Nephron (organoid): Measurements from ENCODE around the gene CXCL9.
"Not testable (repeated sequence)": the region's sequence is repeated elsewhere in the genome, so short reads cannot be mapped to it uniquely, and the experiment has no call there.

Experiments used
- H3K27ac Mint-ChIP-seq, 3 experiments: 2 replicates each; pipeline ENCODE4 v1.8.0; 2020; ENCODE audit warnings: mixed read lengths in 3 of 3, mild to moderate bottlenecking in 2 of 3, moderate library complexity in 1 of 3
- H3K27me3 Mint-ChIP-seq: 2 replicates; pipeline ENCODE4 v1.8.0; 2021; ENCODE audit warnings: low read depth, mild to moderate bottlenecking, moderate library complexity, mixed read lengths
- H3K36me3 Mint-ChIP-seq: 2 replicates; pipeline ENCODE4 v1.8.0; 2020; ENCODE audit warnings: low read depth, mixed read lengths
- H3K4me1 Mint-ChIP-seq: 2 replicates; pipeline ENCODE4 v1.8.0; 2020; ENCODE audit warnings: mixed read lengths
- H3K4me3 Mint-ChIP-seq, 3 experiments: 2 replicates each; pipeline ENCODE4 v1.8.0; 2020; ENCODE audit warnings: mild to moderate bottlenecking in 3 of 3, mixed read lengths in 3 of 3, moderate library complexity in 2 of 3
- H3K9me3 Mint-ChIP-seq: 2 replicates; pipeline ENCODE4 v1.8.0; 2020; ENCODE audit warnings: mixed read lengths
- CTCF ChIP-seq, 3 experiments: fragments of 200-600 bp; sonication (generic); IDR thresholded peaks; one replicate each; pipeline ENCODE4 v1.5.0; 2021; ENCODE audit warnings: antibody characterized with exemption in 3 of 3; ENCODE audit not compliant: unreplicated experiment in 3 of 3

The CXCL9 gene

DNA sequence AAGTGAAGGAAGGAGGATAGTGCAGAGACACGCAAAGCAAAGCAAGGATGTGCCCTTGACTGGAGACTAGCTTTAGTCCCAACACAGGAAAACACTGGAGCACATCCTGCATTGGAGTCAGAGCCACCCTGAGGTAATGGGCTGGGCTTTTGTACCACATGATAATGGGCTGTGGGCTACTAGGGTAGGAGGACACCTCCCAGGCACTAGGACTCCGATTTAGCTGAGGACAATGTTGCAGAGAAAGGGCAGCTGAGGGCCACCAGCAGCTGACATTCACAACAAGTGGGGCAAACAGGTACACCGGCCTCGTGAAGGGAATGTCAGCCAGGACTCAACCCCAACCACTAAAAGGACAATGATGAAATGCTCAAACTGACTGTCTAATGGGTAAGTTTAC lies 26.7 kb downstream of the CXCL9 start:
- Mint-ChIP-seq H3K4me3 (no peak overlapping the region), H3K9me3 (peaks cover 9% of the 10 kb centered on the region), H3K36me3 (peaks cover 51% of the 10 kb centered on the region), H3K27ac (no peak overlapping the region), H3K27me3 (no peaks in the 10 kb centered on the region), H3K4me1 (no peaks in the 10 kb centered on the region)
- TF ChIP-seq CTCF (IDR thresholded peaks at IDR 0.05; ENCODE audit: unreplicated experiment in 3 of 3), result no peak

DNA sequence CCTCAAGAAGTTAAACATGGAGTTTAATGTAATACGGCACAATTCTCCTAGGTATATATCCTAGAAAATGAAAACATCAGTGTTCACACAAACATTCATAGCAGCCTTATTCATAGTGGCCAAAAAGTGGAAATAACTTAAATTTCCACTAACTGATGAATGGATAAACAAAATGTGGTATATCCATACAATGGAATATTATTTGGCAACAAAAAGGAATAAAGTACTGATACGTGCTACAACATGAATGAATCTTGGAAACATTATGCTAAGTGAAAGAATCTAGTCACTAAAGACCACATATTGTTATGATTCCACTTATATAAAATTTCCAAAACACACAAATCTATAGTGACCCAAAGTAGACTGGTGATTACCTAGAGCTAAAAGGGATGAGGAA lies 31.1 kb downstream of the CXCL9 start:
- Mint-ChIP-seq H3K9me3 (peaks cover 10% of the 10 kb centered on the region), H3K4me1 (no peaks in the 10 kb centered on the region), H3K36me3 (peaks cover 70% of the 10 kb centered on the region), H3K27me3 (no peaks in the 10 kb centered on the region), H3K27ac (no peak overlapping the region), H3K4me3 (no peak overlapping the region)
- no peak for TF ChIP-seq CTCF (IDR thresholded peaks at IDR 0.05; ENCODE audit: unreplicated experiment in 3 of 3)

DNA sequence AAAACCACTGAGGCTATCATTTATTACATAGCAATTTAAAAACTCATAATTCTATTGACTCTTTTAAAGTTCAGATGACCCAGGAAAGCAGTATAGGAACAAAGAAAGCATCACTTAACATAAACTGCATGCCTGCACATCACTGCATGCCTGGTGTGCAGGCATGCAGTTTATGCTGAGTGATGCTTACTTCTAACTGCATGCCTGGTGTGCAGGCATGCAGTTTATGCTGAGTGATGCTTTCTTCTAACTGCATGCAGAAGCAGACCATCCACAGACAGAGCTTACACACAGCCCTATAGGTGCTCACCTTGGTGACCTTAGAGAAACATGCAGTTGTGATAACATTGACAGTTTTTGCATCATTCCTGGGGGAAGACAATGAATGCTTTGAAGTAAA lies 33.5 kb downstream of the CXCL9 start:
- no peaks in the 10 kb centered on the region for H3K27me3 Mint-ChIP-seq
- H3K4me1 Mint-ChIP-seq, result no peaks in the 10 kb centered on the region
- TF ChIP-seq CTCF (IDR thresholded peaks at IDR 0.05; ENCODE audit: unreplicated experiment in 3 of 3), result no peak
- H3K4me3 Mint-ChIP-seq, result no peak overlapping the region
- H3K27ac Mint-ChIP-seq, result peak overlapping the region in 1 of 3 experiments; percentile 57
- peaks cover 79% of the 10 kb centered on the region for H3K36me3 Mint-ChIP-seq
- H3K9me3 Mint-ChIP-seq, result peaks cover 10% of the 10 kb centered on the region

DNA sequence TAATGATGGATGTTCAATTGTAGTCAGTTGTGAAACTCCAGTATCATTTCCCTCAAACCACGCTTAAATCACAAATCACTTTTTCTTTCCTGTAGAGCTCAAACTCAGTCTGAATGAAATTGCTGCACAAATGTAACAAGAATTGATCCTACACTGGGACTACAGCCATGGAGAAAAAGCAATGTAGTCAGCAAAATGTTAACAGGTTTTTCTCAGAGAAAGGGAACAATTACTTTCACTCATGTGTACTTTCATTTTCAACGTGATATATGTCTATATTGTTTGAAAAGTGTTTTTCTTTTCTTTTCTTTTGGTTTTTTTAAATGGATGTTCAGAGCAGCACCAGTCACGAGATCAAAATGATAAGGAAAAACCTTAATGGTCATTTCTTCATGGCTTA lies 39.2 kb downstream of the CXCL9 start:
- Mint-ChIP-seq H3K9me3 (peaks cover 23% of the 10 kb centered on the region), H3K27ac (no peak overlapping the region), H3K4me3 (no peak overlapping the region), H3K4me1 (no peaks in the 10 kb centered on the region), H3K27me3 (no peaks in the 10 kb centered on the region), H3K36me3 (peaks cover 89% of the 10 kb centered on the region)
- TF ChIP-seq CTCF (IDR thresholded peaks at IDR 0.05; ENCODE audit: unreplicated experiment in 3 of 3), result no peak

- no peak overlapping the region for H3K4me3 Mint-ChIP-seq
- H3K27ac Mint-ChIP-seq, result no peak overlapping the region
- peaks cover 23% of the 10 kb centered on the region for H3K9me3 Mint-ChIP-seq
- TF ChIP-seq CTCF (IDR thresholded peaks at IDR 0.05; ENCODE audit: unreplicated experiment in 3 of 3), result no peak
- no peaks in the 10 kb centered on the region for H3K4me1 Mint-ChIP-seq
- peaks cover 97% of the 10 kb centered on the region for H3K36me3 Mint-ChIP-seq
- no peaks in the 10 kb centered on the region for H3K27me3 Mint-ChIP-seq
Observed at GRCh38 chr4:75963558-75963957, 43.8 kb downstream of the CXCL9 start.

DNA sequence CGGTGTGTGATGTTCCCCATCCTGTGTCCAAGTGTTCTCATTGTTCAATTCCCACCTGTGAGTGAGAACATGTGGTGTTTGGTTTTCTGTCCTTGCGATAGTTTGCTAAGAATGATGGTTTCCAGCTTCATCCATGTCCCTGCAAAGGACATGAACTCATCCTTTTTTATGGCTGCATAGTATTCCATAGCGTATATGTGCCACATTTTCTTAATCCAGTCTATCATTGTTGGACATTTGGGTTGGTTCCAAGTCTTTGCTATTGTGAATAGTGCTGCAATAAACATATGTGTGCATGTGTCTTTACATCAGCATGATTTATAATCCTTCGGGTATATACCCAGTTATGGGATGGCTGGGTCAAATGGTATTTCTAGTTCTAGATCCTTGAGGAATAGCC lies 45.2 kb downstream of the CXCL9 start:
- H3K4me1 Mint-ChIP-seq, H3K27me3 Mint-ChIP-seq, H3K27ac Mint-ChIP-seq, H3K4me3 Mint-ChIP-seq: not testable (repeated sequence)
- Mint-ChIP-seq H3K9me3 (peaks cover 23% of the 10 kb centered on the region), H3K36me3 (peaks cover 97% of the 10 kb centered on the region)

DNA sequence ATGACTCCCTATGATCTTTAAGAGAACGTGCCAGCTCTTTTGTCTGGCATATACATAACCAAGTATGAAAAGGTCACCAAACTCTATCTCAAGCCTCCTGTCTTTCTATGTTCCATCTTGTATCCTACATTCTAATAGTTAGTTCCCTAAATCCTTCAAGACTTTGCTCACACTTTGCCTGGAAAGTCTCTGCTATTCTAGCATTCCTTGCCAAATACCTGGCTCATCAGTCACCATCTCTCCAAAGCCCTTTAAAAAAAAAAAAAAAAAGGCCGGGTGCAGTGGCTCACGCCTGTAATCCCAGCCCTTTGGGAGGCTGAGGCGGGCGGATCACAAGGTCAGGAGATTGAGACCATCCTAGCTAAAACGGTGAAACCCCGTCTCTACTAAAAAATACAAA lies 48.8 kb downstream of the CXCL9 start:
- H3K27me3 Mint-ChIP-seq, H3K4me1 Mint-ChIP-seq, H3K27ac Mint-ChIP-seq, H3K9me3 Mint-ChIP-seq, H3K4me3 Mint-ChIP-seq: not testable (repeated sequence)
- H3K36me3 Mint-ChIP-seq, result peaks cover 89% of the 10 kb centered on the region

GRCh38 chr4:75954811-75955210 lies 52.5 kb downstream of the CXCL9 start:
- peaks cover 75% of the 10 kb centered on the region for H3K36me3 Mint-ChIP-seq
- H3K4me3 Mint-ChIP-seq, H3K4me1 Mint-ChIP-seq, H3K9me3 Mint-ChIP-seq, H3K27ac Mint-ChIP-seq, H3K27me3 Mint-ChIP-seq: not testable (repeated sequence)
